Measurements from ENCODE around the gene DCBLD1. TPM values are rescaled to one million over a fixed set of nuclear protein-coding genes. Genes with fewer than 3 reads are reported as not detected.

The DCBLD1 gene
- total RNA-seq, 1 experiment from 2014 or later: 6.1 TPM

DNA sequence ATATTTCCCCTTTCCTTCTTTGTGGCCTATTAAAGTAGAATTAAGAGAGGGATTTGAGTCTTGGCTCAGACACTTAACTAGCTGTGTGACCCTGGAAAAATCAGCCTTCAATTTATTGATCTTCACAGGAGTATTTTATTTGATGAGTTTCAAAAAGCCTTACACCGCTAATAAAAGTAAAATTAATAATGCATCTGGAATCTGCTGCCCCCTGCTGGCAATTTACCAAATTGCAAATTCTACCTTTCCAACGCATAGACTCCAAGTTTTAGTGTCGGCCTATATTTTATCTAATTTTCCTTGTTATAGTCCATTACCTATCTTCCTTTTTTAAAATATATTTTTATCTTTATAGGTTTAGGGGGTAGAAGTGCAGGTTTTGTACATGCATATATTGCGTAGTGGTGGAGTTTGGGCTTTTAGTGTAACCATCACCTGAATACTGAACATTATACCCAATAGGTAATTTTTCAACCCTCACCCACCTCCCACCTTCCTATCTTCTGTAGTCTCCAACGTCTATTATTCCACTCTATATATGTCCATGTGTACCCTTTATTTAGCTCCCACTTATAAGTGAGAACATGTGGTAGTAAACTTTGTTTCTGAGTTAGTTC is 73.5 kb downstream of the DCBLD1 start:
- no peak overlapping the region for H2AFZ ChIP-seq
- BruUV-seq (replicated peaks): no TSS peak
- H3K4me1 ChIP-seq (replicated peaks; ENCODE audit: insufficient read depth): peaks cover 10% of the 10 kb centered on the region
- H3F3A ChIP-seq (ENCODE audit: insufficient read depth, low read depth): 0 out of 2 replicates have a peak, but pooled peaks cover 5% of the 10 kb centered on the region
- no peaks in the 10 kb centered on the region for H4K20me1 ChIP-seq (ENCODE audit: insufficient read depth)
- intact Hi-C loops (cut with micrococcal nuclease; ENCODE audit: unreplicated experiment): loop anchor here (1.0 to 5.0 kb wide), 4 partner anchors 46 to 209 kb away; partner anchors contain the start of genes GOPC and NUS1
- no peaks in the 10 kb centered on the region for H3K27me3 ChIP-seq (ENCODE audit: insufficient read depth, low read depth)
- CTCF ChIA-PET: interaction anchor here (1.6 kb wide), 1 partner anchor 106 kb away, joined by 8 read pairs; no protein-coding TSS in a partner anchor
- no peak overlapping the region for H3K27ac ChIP-seq
- no peaks in the 10 kb centered on the region for H3K79me2 ChIP-seq (ENCODE audit: low read depth)
- POLR2A ChIA-PET (ENCODE audit: unreplicated experiment): no interaction called here
- DNase-seq: peak in 1 of 2 experiments; percentile 41
- H3K9me3 ChIP-seq (ENCODE audit: insufficient read depth, low read depth): no peaks in the 10 kb centered on the region
- H3K36me3 ChIP-seq (ENCODE audit: low read depth): no peaks in the 10 kb centered on the region
- 0 out of 2 replicates have a peak overlapping the region, but pooled peaks have one; percentile 2 for H3K4me2 ChIP-seq
- H3K4me3 ChIP-seq: no peak overlapping the region
- no peaks in the 10 kb centered on the region for H3K9me2 ChIP-seq (ENCODE audit: insufficient read depth)
- no peak for TF ChIP-seq EZH2 (IDR thresholded peaks at IDR 0.05; ENCODE audit: low read depth)
- TF ChIP-seq, protein P1, sequence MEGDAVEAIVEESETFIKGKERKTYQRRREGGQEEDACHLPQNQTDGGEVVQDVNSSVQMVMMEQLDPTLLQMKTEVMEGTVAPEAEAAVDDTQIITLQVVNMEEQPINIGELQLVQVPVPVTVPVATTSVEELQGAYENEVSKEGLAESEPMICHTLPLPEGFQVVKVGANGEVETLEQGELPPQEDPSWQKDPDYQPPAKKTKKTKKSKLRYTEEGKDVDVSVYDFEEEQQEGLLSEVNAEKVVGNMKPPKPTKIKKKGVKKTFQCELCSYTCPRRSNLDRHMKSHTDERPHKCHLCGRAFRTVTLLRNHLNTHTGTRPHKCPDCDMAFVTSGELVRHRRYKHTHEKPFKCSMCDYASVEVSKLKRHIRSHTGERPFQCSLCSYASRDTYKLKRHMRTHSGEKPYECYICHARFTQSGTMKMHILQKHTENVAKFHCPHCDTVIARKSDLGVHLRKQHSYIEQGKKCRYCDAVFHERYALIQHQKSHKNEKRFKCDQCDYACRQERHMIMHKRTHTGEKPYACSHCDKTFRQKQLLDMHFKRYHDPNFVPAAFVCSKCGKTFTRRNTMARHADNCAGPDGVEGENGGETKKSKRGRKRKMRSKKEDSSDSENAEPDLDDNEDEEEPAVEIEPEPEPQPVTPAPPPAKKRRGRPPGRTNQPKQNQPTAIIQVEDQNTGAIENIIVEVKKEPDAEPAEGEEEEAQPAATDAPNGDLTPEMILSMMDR (conservative IDR thresholded peaks at IDR 0.05): peak; percentile 97

DNA sequence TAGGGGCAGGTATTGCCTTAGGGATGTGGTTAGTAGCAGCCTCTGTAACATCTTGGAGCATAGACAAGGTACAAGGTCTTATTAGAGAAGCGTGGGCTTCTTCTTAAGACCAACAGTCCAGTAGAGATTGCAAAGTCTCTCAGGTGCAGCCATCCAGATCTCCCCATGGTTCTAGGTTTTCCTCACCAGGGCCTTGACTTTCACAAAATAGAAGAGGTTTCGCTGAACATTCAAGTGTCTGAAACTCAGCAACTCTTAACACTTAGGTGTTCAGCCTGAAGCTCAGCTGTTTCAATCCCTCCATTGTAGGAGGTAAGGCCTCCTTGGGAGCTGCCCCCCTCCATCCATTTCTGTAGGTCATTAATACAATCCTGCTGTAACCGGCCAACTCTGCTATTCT is 75.5 kb downstream of the DCBLD1 start:
- Histone ChIP-seq H3K4me1 (replicated peaks; ENCODE audit: insufficient read depth) (peaks cover 9% of the 10 kb centered on the region), H4K20me1 (ENCODE audit: insufficient read depth) (no peaks in the 10 kb centered on the region), H3K27me3 (ENCODE audit: insufficient read depth, low read depth) (no peaks in the 10 kb centered on the region), H3K36me3 (ENCODE audit: low read depth) (no peaks in the 10 kb centered on the region), H3K4me2 (no peak overlapping the region), H3K79me2 (ENCODE audit: low read depth) (no peaks in the 10 kb centered on the region), H3K9me3 (ENCODE audit: insufficient read depth, low read depth) (no peaks in the 10 kb centered on the region), H2AFZ (no peak overlapping the region), H3K4me3 (no peak overlapping the region), H3K9me2 (ENCODE audit: insufficient read depth) (no peaks in the 10 kb centered on the region), H3F3A (ENCODE audit: insufficient read depth, low read depth) (peaks cover 8% of the 10 kb centered on the region; the same call in 1 of the 2 replicates), H3K27ac (no peak overlapping the region)
- TSS peak; percentile 19 for BruUV-seq (replicated peaks)
- CTCF ChIA-PET: no interaction called here
- DNase-seq: no peak
- POLR2A ChIA-PET (ENCODE audit: unreplicated experiment): no interaction called here
- no peak for TF ChIP-seq EZH2 (IDR thresholded peaks at IDR 0.05; ENCODE audit: low read depth)
- TF ChIP-seq, protein P1 (conservative IDR thresholded peaks at IDR 0.05): no peak
- intact Hi-C loops (cut with micrococcal nuclease; ENCODE audit: unreplicated experiment): loop anchor here (2.0 to 5.0 kb wide), 3 partner anchors 44 to 211 kb away; partner anchors contain the start of genes GOPC and NUS1

DNA sequence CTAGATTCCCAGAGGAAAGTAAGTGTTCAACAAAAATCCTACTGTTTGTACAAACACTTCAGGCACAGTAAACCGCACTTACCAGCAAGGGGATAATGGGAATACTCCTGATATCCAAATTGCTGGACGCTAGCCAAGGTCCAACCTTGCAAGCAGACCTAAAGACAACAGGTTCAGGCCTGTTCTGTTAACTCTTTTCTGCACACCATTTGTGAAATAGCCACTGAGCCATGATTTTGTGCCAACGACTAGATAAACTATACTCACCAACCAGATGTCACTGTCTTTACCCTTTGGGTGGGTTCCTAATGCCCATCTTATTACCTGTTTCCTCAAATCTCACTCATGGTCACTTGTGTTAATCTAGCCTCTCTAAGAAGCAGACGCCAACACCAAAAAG is 76.3 kb downstream of the DCBLD1 start:
- intact Hi-C loops (cut with micrococcal nuclease; ENCODE audit: unreplicated experiment): loop anchor here (5.0 kb wide), 2 partner anchors 43 to 118 kb away; partner anchors contain the start of genes GOPC and NUS1
- H3K9me3 ChIP-seq (ENCODE audit: insufficient read depth, low read depth): no peaks in the 10 kb centered on the region
- DNase-seq: no peak
- no peak overlapping the region for H3K27ac ChIP-seq
- no peak overlapping the region for H3K4me2 ChIP-seq
- no peaks in the 10 kb centered on the region for H3K9me2 ChIP-seq (ENCODE audit: insufficient read depth)
- no peak overlapping the region for H3K4me3 ChIP-seq
- BruUV-seq (replicated peaks): no TSS peak
- H3K79me2 ChIP-seq (ENCODE audit: low read depth): no peaks in the 10 kb centered on the region
- H4K20me1 ChIP-seq (ENCODE audit: insufficient read depth): no peaks in the 10 kb centered on the region
- H3K27me3 ChIP-seq (ENCODE audit: insufficient read depth, low read depth): no peaks in the 10 kb centered on the region
- H3K36me3 ChIP-seq (ENCODE audit: low read depth): no peaks in the 10 kb centered on the region
- POLR2A ChIA-PET (ENCODE audit: unreplicated experiment): no interaction called here
- CTCF ChIA-PET: no interaction called here
- H3F3A ChIP-seq (ENCODE audit: insufficient read depth, low read depth): peaks cover 8% of the 10 kb centered on the region; the same call in 1 of the 2 replicates
- H2AFZ ChIP-seq: no peak overlapping the region
- peaks cover 9% of the 10 kb centered on the region for H3K4me1 ChIP-seq (replicated peaks; ENCODE audit: insufficient read depth)
- no peak for TF ChIP-seq EZH2 (IDR thresholded peaks at IDR 0.05; ENCODE audit: low read depth)
- TF ChIP-seq, protein P1 (conservative IDR thresholded peaks at IDR 0.05): no peak
